DMS53 (cell line): ENCODE data around the gene CORO2B.
A peak's percentile ranks its signal among the peaks of the same experiment; 100 is the strongest.
"Not testable (repeated sequence)": the region's sequence is repeated elsewhere in the genome, so short reads cannot be mapped to it uniquely, and the experiment has no call there.

Experiments used
- DNase-seq: peaks from one replicate; lab custom pipeline; 2025; lab: John Stamatoyannopoulos, UW

The CORO2B gene

GRCh38 chr15:68590721-68591389, 12.1 kb downstream of the CORO2B start:
- DNase-seq = no peak

DNA sequence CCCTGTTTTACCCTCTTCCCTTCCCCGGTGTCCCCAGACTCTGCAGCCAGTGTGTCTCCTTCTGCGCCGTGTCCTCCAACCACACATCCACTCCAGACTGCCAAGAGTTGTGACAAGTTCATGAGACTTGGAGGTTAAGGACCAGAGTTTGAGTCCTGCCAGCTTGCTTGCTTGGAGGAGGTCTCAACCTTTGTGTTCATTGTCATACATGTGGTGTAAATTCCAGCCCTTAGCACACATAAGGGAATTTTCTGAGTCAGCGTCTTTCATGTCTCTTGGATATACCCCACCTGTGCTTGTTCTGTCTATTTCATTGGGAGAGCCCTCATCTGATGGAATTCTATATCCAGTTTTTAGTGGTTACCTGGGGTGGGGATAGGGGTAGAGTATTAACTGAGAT, 13.3 kb downstream of the CORO2B start:
- DNase-seq = no peak

DNA sequence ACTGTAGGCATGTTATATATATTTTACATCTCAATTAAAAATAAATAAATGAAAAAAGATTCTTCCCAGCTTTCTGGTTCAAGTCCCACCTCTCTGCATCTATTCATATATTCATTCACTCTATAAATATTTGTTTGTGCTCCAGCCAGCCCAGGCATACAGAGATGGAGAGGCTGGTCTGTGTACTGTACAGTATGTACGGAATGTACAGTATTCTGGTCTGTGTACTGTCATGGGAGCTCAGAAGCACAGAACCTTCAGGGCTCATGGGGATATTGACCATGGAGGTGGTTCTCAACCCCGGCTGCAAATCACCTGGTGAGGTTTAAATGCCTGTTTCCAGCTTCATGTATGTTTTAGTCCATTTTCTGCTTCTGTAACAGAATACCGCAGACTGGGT, 13.8 kb downstream of the CORO2B start:
- DNase-seq = no peak

GRCh38 chr15:68593341-68593740, 14.5 kb downstream of the CORO2B start:
- no peak for DNase-seq

- DNase-seq = no peak
Observed at GRCh38 chr15:68593828-68594532, 15.2 kb downstream of the CORO2B start.

DNA sequence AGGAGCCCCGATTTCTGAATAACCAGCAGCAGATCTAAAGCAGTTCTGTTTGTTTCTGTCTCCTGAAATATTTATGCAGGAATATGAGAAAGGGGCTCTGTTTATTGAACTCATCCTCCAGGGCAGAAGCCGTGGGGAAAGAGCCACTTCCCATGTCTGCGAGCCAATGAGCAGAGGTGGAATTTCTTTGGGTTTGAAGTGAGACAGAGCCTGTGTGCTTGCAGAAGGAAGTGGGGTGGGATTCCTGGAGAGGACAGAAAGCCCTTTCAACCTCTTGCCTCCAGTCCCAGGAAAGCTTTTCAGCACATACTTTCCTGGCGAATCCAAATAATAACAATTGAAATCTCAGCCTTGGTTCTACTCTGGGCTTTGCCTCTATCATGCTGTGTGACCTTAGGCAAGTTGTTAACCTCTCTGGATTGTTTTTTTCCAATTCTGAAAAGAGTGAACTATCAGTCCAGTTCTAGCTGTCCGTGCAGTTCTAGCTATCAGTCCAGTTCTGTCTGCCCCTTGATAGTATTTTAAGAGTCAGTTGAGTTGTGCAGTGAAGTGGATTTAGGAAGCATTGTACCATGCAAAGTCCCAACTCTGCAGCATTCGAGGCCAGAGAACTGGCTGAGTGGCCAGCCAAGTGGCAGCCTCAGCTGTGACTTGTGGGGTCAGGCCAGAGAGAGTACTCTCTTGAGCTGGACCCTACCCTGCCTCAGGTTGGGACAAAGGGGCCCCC, 15.9 kb downstream of the CORO2B start:
- DNase-seq = no peak

- DNase-seq = no peak
Observed at GRCh38 chr15:68595260-68595564, 16.4 kb downstream of the CORO2B start.

DNA sequence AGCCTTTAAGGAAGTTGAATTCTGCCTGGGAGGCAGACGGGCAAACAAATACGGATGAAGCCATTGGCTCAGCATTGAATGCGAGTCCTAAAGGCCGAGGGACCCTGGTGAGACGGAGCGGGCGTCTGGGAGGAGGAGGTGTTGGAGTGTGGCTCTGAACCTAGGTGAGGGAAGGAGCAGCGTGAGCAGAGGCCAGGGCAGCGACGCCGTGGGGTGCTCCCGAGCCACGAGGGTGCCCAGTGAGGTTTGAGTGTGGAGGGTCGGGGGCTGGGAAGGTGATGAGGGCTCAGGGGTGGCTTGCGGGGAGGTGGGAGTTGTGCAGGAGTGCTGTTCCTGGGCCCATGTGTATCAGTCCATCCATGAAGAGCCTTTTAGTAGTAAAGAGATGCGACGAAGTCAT, 17.0 kb downstream of the CORO2B start:
- DNase-seq = no peak

DNA sequence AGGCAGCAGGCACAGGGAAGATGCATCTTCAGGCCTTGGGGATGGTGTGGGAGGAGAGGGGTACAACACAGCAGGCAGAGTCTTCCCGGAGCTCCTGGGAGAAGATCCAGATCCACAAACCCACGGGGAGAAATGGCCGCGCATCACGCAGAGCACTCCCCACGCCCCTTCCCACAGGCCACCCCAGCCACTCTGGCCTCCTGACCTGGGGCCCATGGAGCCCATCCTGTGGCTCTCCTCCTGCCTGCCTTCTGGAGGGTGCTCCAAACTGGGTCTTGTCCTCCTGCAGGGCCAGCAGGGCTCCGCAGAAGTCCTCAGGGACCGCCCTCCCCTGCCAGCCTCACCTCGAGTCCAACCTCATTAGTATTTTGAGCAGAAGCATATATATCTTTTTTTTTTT, 17.9 kb downstream of the CORO2B start:
- DNase-seq = no peak

DNA sequence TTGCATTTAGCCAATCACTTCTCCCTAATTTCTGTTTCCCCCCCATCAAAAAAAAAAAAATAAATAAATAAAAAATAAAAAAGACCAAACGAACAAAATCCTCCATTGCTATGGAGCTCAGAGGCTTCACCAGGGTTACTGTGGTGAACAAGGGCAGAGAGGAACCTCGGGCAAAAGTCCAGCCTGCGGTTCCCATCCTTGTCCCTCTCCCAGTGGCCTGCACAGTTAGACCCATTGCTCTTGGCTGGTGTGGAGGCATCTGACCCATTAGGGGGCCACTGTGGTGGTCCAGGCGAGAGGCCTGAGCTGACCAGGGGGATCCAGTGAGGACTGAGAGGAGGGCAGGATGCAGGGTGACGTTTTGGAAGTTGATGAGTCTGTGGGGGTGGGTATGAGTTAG, 18.8 kb downstream of the CORO2B start:
- no peak for DNase-seq

DNA sequence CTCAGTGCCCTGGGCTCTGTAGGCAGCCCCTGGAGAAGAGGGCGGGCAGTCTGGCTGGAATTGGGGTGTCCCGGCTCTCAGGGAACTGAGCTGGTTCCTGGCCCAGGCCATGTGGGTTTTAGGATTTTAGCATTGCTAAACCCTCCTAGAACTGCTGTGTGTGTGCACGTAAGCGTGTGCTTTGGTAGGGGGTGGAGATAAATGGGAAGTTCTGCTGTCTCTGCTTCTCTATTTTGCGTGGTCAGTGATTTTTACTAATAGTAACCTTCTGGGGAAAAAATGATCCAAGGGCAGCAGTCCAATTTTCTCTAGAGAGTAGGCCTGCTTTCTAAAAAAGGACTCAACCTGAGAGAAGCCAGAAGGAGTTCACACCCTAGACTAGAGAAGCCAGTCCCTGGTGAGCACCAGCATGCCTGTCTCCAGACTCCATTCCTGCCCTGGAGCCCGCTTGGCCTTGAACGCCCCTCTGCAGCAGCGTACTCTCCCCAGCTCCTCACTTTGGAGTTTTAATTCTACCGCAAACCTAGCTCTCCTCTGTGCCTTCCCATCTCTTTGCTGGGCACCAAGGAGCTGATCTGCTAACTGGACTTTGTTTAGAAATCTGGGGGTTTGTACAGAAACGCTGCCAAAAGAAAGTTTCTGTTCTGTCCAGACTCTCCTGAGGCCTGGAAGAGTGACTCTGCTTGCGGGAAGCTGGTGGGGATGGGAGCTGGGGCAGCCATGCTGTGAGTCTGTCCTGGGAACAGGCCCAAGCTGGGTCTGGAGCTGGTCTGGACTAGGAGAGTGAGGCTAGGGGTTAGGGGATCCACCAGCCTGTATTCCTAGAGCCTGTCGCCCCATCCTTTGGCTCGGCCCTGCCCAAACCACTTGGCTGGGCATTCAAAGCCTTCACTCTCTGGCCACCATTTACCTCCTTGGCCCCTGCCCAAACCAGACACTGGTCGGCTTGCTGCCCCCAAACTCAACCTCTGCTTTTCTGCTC, 19.7 kb downstream of the CORO2B start:
- no peak for DNase-seq

- DNase-seq = no peak
Observed at GRCh38 chr15:68599153-68599545, 20.4 kb downstream of the CORO2B start.

DNA sequence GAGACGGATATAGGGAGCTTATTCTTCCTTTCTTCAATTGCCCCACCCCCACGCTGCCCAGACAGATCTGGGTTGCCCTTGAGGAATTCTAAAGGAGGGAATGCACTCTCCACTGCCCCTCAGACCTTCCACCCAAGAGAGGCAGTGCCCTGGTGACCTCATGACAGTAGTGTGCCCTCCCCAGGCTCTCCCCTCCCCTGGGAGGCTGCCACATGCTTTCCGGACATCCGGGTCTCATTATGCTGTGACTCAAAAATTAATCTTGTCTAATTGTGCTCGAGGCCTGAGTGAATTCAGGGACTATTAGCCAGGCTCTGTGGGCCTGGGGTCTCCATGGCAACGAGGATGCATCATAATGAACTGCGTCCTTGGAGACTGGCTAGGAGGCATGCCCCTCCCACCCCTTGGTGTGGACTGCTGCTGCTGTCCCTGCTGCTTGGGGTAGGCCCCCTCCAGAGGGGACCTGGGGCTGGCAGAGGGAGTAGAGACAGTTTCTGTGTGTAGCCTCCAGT, 20.8 kb downstream of the CORO2B start:
- DNase-seq = peak; percentile 8

DNA sequence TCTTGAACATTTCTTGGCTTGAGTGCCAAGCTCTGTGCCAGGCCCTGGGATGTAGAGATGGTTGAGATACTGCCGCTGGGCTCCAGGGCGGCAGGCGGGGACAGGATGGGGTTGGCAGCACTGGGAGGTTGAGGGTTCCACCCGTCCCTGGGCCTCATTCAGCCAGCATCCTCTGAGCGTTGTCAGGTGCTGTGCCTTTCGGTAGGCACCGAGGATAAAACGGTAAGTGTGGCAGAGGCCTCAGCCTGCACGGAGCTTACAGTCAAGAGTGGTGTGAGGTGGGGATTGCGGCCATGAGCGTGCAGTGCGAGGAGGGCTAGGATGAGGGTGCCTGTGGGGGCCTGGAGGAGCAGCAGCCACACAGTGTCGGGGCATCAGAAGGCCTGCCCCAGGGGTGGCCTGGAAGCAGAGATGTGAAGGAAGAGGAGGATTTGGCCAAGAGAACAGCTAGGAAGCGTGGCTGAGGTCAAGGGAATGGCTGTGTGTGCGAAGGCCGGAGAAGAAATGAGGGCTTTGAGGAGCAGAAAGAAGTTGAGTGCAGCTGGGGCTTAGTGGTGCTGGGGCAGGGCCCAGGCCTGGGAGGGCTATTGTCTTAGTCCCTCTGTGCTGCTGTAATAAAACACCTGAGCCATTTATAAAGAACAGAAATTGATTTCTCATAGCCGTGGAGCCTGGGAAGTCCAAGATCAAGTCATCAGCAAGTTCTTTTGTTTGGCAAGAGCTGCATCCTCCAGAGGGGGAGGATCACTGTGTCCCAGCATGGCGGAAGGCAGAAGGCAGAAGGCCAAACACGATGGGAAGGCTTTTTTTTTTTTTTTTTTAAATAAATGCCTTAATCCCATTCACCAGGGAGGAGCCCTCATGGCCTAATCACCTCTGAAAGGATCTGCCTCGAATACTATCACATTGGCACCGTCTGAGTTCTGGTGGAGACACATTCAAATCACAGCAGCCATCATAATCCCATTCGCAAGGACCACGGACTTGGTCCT, 22.7 kb downstream of the CORO2B start:
- no peak for DNase-seq

- DNase-seq = no peak
Observed at GRCh38 chr15:68602459-68603215, 23.8 kb downstream of the CORO2B start.

DNA sequence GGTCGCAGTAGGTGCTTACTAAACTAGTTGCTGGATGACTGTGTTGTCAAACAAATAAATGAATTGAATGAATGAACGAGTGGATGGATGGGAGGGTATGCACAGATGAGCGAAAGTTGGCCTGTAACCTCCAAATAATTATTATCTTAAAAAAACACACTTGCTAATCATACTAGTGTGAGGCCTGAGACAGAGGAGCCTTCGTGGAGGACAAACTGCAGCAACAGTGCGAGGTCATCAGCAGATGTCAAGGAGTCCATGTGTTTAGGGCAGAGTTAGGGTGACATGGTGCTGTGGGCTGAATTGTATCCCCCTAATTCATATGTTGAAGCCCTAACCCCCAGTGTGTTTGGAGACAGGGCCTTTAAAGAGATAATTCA, 24.4 kb downstream of the CORO2B start:
- DNase-seq = no peak

GRCh38 chr15:68603951-68604350, 25.2 kb downstream of the CORO2B start:
- DNase-seq = no peak

DNA sequence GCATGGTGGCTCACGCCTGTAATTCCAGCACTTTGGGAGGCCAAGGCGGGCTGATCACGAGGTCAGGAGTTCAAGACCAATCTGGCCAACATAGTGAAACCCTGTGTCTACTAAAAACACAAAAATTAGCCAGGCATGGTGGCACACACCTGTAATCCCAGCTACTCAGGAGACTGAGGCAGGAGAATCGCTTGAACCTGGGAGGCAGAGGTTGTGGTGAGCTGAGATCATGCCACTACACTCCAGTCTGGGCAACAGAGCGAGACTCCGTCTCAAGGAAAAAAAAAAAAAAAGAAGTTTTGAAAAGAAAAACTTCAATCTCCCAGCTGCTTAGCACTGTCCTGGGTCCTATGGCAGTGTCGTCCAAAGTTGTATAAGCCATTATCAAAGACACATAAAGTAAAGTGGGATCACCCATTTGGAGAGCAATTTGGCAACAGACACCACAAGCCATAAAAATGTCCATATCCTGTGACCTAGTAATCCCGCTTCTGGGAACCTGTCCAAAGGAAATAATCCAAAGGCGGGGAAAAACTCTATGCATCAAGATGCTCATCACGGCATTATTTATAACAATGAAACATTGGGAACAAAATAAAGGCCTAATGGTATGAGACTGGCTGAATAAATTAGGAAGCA, 26.2 kb downstream of the CORO2B start:
- DNase-seq = not testable (repeated sequence)

- DNase-seq = no peak
Observed at GRCh38 chr15:68606375-68606774, 27.6 kb downstream of the CORO2B start.
